ENCODE data around the gene CDH11. TPM values are rescaled to one million over a fixed set of nuclear protein-coding genes. Genes with fewer than 3 reads are reported as not detected.

Gene CDH11
- total and polyA plus RNA-seq, 4 donors, result 0.72 to 5.3 (median 1.9) TPM

DNA sequence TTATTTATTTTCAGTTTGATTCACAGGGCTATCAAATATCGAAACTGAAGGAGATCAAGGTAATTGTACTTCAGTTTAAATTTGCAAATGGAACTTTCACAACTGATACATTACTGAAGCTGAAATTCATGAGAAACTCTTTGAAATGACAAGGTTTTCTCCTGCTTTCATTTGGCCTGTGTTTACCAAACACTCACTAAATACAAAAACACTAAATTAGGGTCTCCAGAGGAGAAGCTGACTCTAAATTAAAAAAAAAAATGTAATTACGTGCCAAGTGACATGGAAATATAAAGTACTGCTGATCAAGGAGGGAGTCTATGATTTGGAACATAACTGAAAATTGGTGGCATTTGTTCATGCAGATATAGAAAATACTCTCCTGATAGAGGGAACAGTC, 205.8 kb downstream of the CDH11 start:
- no peak for DNase-seq (ENCODE audit: low spot score)
- no peaks in the 10 kb centered on the region for H3K4me1 ChIP-seq (ENCODE audit: control insufficient read depth in 4 of 4, insufficient read depth in 4 of 4, low read length in 3 of 4)
- H3K9me3 ChIP-seq (ENCODE audit: control insufficient read depth in 4 of 4, low read length in 3 of 4), result no peaks in the 10 kb centered on the region
- H3K9ac ChIP-seq (ENCODE audit: low read depth in 1 of 2, low read length in 2 of 2), result no peak overlapping the region
- H3K36me3 ChIP-seq (ENCODE audit: control insufficient read depth in 4 of 4, insufficient read depth in 3 of 4, low read depth in 1 of 4, low read length in 3 of 4), result no peaks in the 10 kb centered on the region
- H3K4me3 ChIP-seq (ENCODE audit: low read depth in 1 of 3, low read length in 3 of 3), result no peak overlapping the region
- WGBS, result 63% methylated on average over 2 of the region's 2 CpGs
- H3K27me3 ChIP-seq (ENCODE audit: control insufficient read depth in 4 of 4, insufficient read depth in 4 of 4, low read length in 3 of 4), result no peaks in the 10 kb centered on the region
- no peak for TF ChIP-seq FOXA2 (IDR thresholded peaks at IDR 0.05)
- no peak for TF ChIP-seq RXRA (IDR thresholded peaks at IDR 0.05)
- no peak for TF ChIP-seq NR2F2 (IDR thresholded peaks at IDR 0.05)
- TF ChIP-seq, protein P1, sequence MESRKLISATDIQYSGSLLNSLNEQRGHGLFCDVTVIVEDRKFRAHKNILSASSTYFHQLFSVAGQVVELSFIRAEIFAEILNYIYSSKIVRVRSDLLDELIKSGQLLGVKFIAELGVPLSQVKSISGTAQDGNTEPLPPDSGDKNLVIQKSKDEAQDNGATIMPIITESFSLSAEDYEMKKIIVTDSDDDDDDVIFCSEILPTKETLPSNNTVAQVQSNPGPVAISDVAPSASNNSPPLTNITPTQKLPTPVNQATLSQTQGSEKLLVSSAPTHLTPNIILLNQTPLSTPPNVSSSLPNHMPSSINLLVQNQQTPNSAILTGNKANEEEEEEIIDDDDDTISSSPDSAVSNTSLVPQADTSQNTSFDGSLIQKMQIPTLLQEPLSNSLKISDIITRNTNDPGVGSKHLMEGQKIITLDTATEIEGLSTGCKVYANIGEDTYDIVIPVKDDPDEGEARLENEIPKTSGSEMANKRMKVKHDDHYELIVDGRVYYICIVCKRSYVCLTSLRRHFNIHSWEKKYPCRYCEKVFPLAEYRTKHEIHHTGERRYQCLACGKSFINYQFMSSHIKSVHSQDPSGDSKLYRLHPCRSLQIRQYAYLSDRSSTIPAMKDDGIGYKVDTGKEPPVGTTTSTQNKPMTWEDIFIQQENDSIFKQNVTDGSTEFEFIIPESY (IDR thresholded peaks at IDR 0.05), result no peak
- no peak for TF ChIP-seq HNF4A (conservative IDR thresholded peaks at IDR 0.05)
- TF ChIP-seq GABPA (IDR thresholded peaks at IDR 0.05 in 1 of 2, conservative IDR thresholded peaks at IDR 0.05 in 1 of 2), result no peak
- TF ChIP-seq, protein P2, sequence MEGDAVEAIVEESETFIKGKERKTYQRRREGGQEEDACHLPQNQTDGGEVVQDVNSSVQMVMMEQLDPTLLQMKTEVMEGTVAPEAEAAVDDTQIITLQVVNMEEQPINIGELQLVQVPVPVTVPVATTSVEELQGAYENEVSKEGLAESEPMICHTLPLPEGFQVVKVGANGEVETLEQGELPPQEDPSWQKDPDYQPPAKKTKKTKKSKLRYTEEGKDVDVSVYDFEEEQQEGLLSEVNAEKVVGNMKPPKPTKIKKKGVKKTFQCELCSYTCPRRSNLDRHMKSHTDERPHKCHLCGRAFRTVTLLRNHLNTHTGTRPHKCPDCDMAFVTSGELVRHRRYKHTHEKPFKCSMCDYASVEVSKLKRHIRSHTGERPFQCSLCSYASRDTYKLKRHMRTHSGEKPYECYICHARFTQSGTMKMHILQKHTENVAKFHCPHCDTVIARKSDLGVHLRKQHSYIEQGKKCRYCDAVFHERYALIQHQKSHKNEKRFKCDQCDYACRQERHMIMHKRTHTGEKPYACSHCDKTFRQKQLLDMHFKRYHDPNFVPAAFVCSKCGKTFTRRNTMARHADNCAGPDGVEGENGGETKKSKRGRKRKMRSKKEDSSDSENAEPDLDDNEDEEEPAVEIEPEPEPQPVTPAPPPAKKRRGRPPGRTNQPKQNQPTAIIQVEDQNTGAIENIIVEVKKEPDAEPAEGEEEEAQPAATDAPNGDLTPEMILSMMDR (IDR thresholded peaks at IDR 0.05; ENCODE audit: low read depth, low read length, missing input control), result no peak
- TF ChIP-seq SP1 (IDR thresholded peaks at IDR 0.05), result no peak
- TF ChIP-seq RAD21 (IDR thresholded peaks at IDR 0.05), result no peak
- no peak for TF ChIP-seq YY1 (IDR thresholded peaks at IDR 0.05)
- TF ChIP-seq, protein P3, sequence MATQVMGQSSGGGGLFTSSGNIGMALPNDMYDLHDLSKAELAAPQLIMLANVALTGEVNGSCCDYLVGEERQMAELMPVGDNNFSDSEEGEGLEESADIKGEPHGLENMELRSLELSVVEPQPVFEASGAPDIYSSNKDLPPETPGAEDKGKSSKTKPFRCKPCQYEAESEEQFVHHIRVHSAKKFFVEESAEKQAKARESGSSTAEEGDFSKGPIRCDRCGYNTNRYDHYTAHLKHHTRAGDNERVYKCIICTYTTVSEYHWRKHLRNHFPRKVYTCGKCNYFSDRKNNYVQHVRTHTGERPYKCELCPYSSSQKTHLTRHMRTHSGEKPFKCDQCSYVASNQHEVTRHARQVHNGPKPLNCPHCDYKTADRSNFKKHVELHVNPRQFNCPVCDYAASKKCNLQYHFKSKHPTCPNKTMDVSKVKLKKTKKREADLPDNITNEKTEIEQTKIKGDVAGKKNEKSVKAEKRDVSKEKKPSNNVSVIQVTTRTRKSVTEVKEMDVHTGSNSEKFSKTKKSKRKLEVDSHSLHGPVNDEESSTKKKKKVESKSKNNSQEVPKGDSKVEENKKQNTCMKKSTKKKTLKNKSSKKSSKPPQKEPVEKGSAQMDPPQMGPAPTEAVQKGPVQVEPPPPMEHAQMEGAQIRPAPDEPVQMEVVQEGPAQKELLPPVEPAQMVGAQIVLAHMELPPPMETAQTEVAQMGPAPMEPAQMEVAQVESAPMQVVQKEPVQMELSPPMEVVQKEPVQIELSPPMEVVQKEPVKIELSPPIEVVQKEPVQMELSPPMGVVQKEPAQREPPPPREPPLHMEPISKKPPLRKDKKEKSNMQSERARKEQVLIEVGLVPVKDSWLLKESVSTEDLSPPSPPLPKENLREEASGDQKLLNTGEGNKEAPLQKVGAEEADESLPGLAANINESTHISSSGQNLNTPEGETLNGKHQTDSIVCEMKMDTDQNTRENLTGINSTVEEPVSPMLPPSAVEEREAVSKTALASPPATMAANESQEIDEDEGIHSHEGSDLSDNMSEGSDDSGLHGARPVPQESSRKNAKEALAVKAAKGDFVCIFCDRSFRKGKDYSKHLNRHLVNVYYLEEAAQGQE (IDR thresholded peaks at IDR 0.05), result no peak
- TF ChIP-seq, protein P4, sequence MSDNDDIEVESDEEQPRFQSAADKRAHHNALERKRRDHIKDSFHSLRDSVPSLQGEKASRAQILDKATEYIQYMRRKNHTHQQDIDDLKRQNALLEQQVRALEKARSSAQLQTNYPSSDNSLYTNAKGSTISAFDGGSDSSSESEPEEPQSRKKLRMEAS (IDR thresholded peaks at IDR 0.05), result no peak
- no peak for TF ChIP-seq JUND (IDR thresholded peaks at IDR 0.05)
- no peak for TF ChIP-seq TAF1 (conservative IDR thresholded peaks at IDR 0.05)
- H3K27ac ChIP-seq (ENCODE audit: low read depth in 1 of 2, low read length in 2 of 2), result no peak overlapping the region

DNA sequence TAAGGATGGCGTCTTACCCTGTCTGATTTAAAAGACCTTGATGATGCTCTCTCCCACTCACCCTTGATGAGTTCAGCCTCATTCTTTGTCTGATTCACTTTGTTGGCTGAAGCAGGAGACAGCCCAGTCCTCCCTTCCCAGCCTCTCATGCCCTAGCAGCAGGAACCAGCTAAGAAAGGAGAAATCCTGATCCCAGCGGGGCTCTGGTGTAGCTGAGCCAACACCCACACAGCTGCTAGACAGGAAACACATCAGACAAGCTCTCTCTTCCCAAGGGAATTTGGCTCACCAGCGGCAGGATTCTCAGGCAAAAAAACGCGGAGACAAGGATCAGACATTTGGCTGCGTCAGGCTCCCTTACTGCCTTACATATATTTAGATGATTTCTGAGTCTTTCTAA, 211.5 kb downstream of the CDH11 start:
- no peaks in the 10 kb centered on the region for H3K27me3 ChIP-seq (ENCODE audit: control insufficient read depth in 4 of 4, insufficient read depth in 4 of 4, low read length in 3 of 4)
- DNase-seq (ENCODE audit: low spot score), result no peak
- no peaks in the 10 kb centered on the region for H3K36me3 ChIP-seq (ENCODE audit: control insufficient read depth in 4 of 4, insufficient read depth in 3 of 4, low read depth in 1 of 4, low read length in 3 of 4)
- H3K4me3 ChIP-seq (ENCODE audit: low read depth in 1 of 3, low read length in 3 of 3), result no peak overlapping the region
- TF ChIP-seq, protein P3 (IDR thresholded peaks at IDR 0.05), result no peak
- TF ChIP-seq, protein P5, sequence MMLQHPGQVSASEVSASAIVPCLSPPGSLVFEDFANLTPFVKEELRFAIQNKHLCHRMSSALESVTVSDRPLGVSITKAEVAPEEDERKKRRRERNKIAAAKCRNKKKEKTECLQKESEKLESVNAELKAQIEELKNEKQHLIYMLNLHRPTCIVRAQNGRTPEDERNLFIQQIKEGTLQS (IDR thresholded peaks at IDR 0.05), result no peak
- no peaks in the 10 kb centered on the region for H3K9me3 ChIP-seq (ENCODE audit: control insufficient read depth in 4 of 4, low read length in 3 of 4)
- 65% methylated on average over 6 of the region's 6 CpGs for WGBS
- H3K9ac ChIP-seq (ENCODE audit: low read depth in 1 of 2, low read length in 2 of 2), result no peak overlapping the region
- H3K4me1 ChIP-seq (ENCODE audit: control insufficient read depth in 4 of 4, insufficient read depth in 4 of 4, low read length in 3 of 4), result no peaks in the 10 kb centered on the region
- no peak overlapping the region for H3K27ac ChIP-seq (ENCODE audit: low read depth in 1 of 2, low read length in 2 of 2)

Data from liver (tissue), 9 donors.